Peyer's patch (tissue), 4 donors: Measurements from ENCODE around the gene WDR74.

ENCODE experiments used
- POLR2A ChIP-seq, 2 donors: fragments of 450-650 bp; IDR thresholded peaks; one replicate each; pipeline ENCODE4 v1.5.1; 2017; ENCODE audit warnings: antibody characterized with exemption in 2 of 2, mild to moderate bottlenecking in 2 of 2, moderate library complexity in 2 of 2
- TF ChIP-seq, protein P1 (sequence below), 6 experiments: fragments of 450-650 bp in 4 of 6; fragments of 200-600 bp in 2 of 6; sonication (generic) in 1 of 6; IDR thresholded peaks; one replicate each; pipeline ENCODE4 v1.5.1; 2017 to 2019; ENCODE audit warnings: antibody characterized with exemption in 6 of 6, mild to moderate bottlenecking in 3 of 6, moderate library complexity in 1 of 6

DNA sequence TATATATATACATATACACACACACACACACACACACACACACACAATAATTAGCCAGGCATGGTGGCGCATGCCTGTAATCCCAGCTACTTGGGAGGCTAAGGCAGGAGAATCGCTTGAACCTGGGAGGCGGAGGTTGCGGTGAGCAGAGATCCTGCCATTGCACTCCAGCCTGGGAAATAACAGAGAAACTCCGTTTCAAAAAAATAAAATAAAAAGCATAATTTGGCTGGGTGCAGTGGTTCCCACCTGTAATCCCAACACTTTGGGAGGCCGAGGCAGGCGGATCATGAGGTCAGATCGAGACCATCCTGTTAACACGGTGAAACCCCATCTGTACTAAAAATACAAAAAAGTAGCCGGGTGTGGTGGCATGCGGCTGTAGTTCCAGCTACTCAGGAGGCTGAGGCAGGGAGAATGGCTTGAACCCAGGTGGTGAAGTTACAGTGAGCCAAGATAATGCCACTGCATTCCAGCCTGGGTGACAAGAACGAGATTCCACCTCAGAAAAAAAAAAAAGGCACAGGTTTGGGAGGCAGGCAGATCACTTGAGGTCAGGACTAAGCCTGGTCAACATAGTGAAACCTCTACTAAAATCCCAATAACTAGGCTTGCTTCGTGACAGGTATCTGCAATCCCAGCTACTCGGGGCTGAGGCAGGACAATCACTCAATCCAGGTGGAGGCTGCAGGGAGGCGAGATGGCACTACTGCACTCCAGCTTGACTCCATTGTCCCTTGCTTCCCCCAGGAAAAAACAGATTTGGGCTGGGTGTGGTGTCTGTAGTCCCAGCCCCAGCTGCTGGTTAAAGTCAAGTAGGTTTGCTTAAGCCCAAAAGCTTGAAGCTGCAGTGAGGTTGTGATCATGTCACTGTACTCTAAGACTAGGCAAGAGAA lies 11.8 kb upstream of the WDR74 start:
- no peak for TF ChIP-seq POLR2A (IDR thresholded peaks at IDR 0.05)
- TF ChIP-seq, protein P1, sequence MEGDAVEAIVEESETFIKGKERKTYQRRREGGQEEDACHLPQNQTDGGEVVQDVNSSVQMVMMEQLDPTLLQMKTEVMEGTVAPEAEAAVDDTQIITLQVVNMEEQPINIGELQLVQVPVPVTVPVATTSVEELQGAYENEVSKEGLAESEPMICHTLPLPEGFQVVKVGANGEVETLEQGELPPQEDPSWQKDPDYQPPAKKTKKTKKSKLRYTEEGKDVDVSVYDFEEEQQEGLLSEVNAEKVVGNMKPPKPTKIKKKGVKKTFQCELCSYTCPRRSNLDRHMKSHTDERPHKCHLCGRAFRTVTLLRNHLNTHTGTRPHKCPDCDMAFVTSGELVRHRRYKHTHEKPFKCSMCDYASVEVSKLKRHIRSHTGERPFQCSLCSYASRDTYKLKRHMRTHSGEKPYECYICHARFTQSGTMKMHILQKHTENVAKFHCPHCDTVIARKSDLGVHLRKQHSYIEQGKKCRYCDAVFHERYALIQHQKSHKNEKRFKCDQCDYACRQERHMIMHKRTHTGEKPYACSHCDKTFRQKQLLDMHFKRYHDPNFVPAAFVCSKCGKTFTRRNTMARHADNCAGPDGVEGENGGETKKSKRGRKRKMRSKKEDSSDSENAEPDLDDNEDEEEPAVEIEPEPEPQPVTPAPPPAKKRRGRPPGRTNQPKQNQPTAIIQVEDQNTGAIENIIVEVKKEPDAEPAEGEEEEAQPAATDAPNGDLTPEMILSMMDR (IDR thresholded peaks at IDR 0.05), result no peak
